DOHH2 (cell line): Measurements from ENCODE around the gene PAM.

Source experiments
- H3F3A ChIP-seq: fragments of 200-600 bp; sonication (generic), shearing (Covaris generic); 2 replicates; pipeline ENCODE4 v1.6.0; 2016; ENCODE audit warnings: antibody characterized with exemption, mild to moderate bottlenecking; ENCODE audit not compliant: control insufficient read depth, insufficient read depth
- H3K27ac ChIP-seq: fragments of 200-600 bp; sonication (generic); 2 replicates; pipeline ENCODE4 v1.5.1; 2014; ENCODE audit warnings: low read depth, mild to moderate bottlenecking, low read length, moderate library complexity
- H3K27me3 ChIP-seq: fragments of 200-600 bp; sonication (generic); 2 replicates; pipeline ENCODE4 v1.6.1; 2014; ENCODE audit warnings: mild to moderate bottlenecking, low read length, mixed read lengths; ENCODE audit not compliant: control insufficient read depth
- H3K36me3 ChIP-seq: fragments of 200-600 bp; sonication (generic); 2 replicates; pipeline ENCODE4 v1.6.1; 2014; ENCODE audit warnings: mild to moderate bottlenecking, low read length, moderate library complexity, mixed read lengths; ENCODE audit not compliant: control insufficient read depth
- H3K4me1 ChIP-seq: fragments of 200-600 bp; sonication (generic); 2 replicates; pipeline ENCODE4 v1.6.1; 2014; ENCODE audit warnings: mild to moderate bottlenecking, low read length, mixed read lengths; ENCODE audit not compliant: control insufficient read depth
- H3K4me2 ChIP-seq: fragments of 200-600 bp; sonication (generic); 2 replicates; pipeline ENCODE4 v1.6.0; 2014; ENCODE audit warnings: mild to moderate bottlenecking, low read length, moderate library complexity
- H3K4me3 ChIP-seq: fragments of 200-600 bp; sonication (generic); 2 replicates; pipeline ENCODE4 v1.5.1; 2014; ENCODE audit warnings: mild to moderate bottlenecking, low read length, mixed read lengths
- H3K79me2 ChIP-seq: fragments of 200-600 bp; sonication (generic); 2 replicates; pipeline ENCODE4 v1.6.1; 2014; ENCODE audit warnings: mild to moderate bottlenecking, low read length, mixed read lengths; ENCODE audit not compliant: control insufficient read depth
- H3K9me2 ChIP-seq: fragments of 200-600 bp; sonication (generic); replicated peaks from 2 replicates; pipeline ENCODE4 v1.6.1; 2014; ENCODE audit warnings: mild to moderate bottlenecking, low read length, mixed read lengths; ENCODE audit not compliant: control insufficient read depth
- H3K9me3 ChIP-seq: fragments of 200-600 bp; sonication (generic); 2 replicates; pipeline ENCODE4 v1.6.1; 2014; ENCODE audit warnings: antibody characterized with exemption, low read length, mixed read lengths; ENCODE audit not compliant: control insufficient read depth, insufficient read depth
- H4K20me1 ChIP-seq: fragments of 200-600 bp; sonication (generic); 2 replicates; pipeline ENCODE4 v1.6.0; 2014; ENCODE audit warnings: low read depth, mild to moderate bottlenecking, antibody characterized with exemption, low read length, moderate library complexity; ENCODE audit not compliant: control insufficient read depth, insufficient read depth
- CTCF ChIP-seq: fragments of 200-600 bp; sonication (generic); IDR thresholded peaks from one replicate; pipeline ENCODE4 v1.5.1; 2014; ENCODE audit warnings: antibody characterized with exemption, mild to moderate bottlenecking, low read depth, low read length; ENCODE audit not compliant: poor library complexity, severe bottlenecking
- EZH2phosphoT487 ChIP-seq: fragments of 200-600 bp; sonication (generic); IDR thresholded peaks from 2 replicates; pipeline ENCODE4 v1.6.1; 2017; ENCODE audit warnings: borderline replicate concordance, mild to moderate bottlenecking, antibody characterized with exemption, low read length, moderate library complexity, mixed read lengths

The PAM gene

GRCh38 chr5:102895976-102896375 is 140.9 kb downstream of the PAM start:
- Histone ChIP-seq H3F3A (no peaks in the 10 kb centered on the region), H3K9me3 (no peaks in the 10 kb centered on the region), H3K27me3 (no peaks in the 10 kb centered on the region), H3K27ac (no peak overlapping the region), H3K36me3 (no peaks in the 10 kb centered on the region), H3K4me3 (no peak overlapping the region), H3K9me2 (no peaks in the 10 kb centered on the region), H3K4me1 (no peaks in the 10 kb centered on the region), H3K79me2 (no peaks in the 10 kb centered on the region), H3K4me2 (no peak overlapping the region), H4K20me1 (no peaks in the 10 kb centered on the region)
- TF ChIP-seq EZH2phosphoT487 (no peak), CTCF (no peak)

- no peak for TF ChIP-seq EZH2phosphoT487
- no peak for TF ChIP-seq CTCF
- no peaks in the 10 kb centered on the region for H3K27me3 ChIP-seq
- no peak overlapping the region for H3K4me3 ChIP-seq
- H4K20me1 ChIP-seq = no peaks in the 10 kb centered on the region
- no peaks in the 10 kb centered on the region for H3F3A ChIP-seq
- no peaks in the 10 kb centered on the region for H3K4me1 ChIP-seq
- no peaks in the 10 kb centered on the region for H3K36me3 ChIP-seq
- H3K27ac ChIP-seq = no peak overlapping the region
- no peaks in the 10 kb centered on the region for H3K9me3 ChIP-seq
- H3K4me2 ChIP-seq = no peak overlapping the region
- no peaks in the 10 kb centered on the region for H3K9me2 ChIP-seq
- H3K79me2 ChIP-seq = no peaks in the 10 kb centered on the region
Observed at GRCh38 chr5:102901424-102902134, 146.5 kb downstream of the PAM start.

DNA sequence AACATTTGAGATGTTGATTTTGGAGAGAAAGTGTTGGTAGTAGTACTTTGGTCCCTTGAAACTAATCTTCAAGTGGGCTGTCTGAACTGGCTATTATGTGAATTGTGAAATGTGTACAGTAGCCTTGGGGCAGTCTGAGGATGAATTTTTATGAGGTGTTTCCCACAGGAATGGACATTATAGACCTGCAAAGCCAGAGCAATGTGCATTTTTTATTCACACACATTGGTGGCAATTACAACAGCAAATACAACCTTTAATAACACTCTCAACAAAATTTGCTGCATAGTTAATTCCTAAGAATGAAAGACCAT is 147.0 kb downstream of the PAM start:
- H4K20me1 ChIP-seq = no peaks in the 10 kb centered on the region
- H3K4me3 ChIP-seq = no peak overlapping the region
- H3K79me2 ChIP-seq = no peaks in the 10 kb centered on the region
- H3F3A ChIP-seq = no peaks in the 10 kb centered on the region
- H3K27ac ChIP-seq = no peak overlapping the region
- H3K4me1 ChIP-seq = no peaks in the 10 kb centered on the region
- no peak overlapping the region for H3K4me2 ChIP-seq
- no peaks in the 10 kb centered on the region for H3K27me3 ChIP-seq
- H3K36me3 ChIP-seq = no peaks in the 10 kb centered on the region
- no peaks in the 10 kb centered on the region for H3K9me3 ChIP-seq
- TF ChIP-seq CTCF (no peak), EZH2phosphoT487 (no peak)
- H3K9me2 ChIP-seq = no peaks in the 10 kb centered on the region
